MM.1S (cell line): ENCODE measurements around the gene SETBP1.

Experiments used
- CTCF ChIP-seq: fragments of 300-600 bp; sonication (generic); IDR thresholded peaks from 2 replicates; pipeline ENCODE4 v1.5.1; 2016; ENCODE audit warnings: antibody characterized with exemption, low read length, mixed read lengths
- EZH2 ChIP-seq: fragments of 300-600 bp; sonication (generic); optimal IDR thresholded peaks from 2 replicates; pipeline ENCODE3; 2017; ENCODE audit warnings: low read depth, mild to moderate bottlenecking, antibody characterized with exemption, low read length, mixed read lengths

- TF ChIP-seq CTCF (peak; percentile 19), EZH2 (no peak)
Measured at GRCh38 chr18:44824884-44825283, 144.2 kb downstream of the SETBP1 start.
